GM08714 (cell line): Measurements from ENCODE around the gene RAB3C.
A peak's percentile ranks its signal among the peaks of the same experiment; 100 is the strongest.

Source experiments
- H3K4me3 ChIP-seq: fragments of 200-500 bp; sonication (Bioruptor generic); 2 replicates; pipeline ENCODE4 v1.5.1; 2014; ENCODE audit warnings: mild to moderate bottlenecking, low read length, inconsistent platforms
- ZNF274 ChIP-seq: IDR thresholded peaks from 2 replicates; pipeline ENCODE4 v1.6.1; 2012; ENCODE audit warnings: mild to moderate bottlenecking, low read depth, low read length

Gene RAB3C

DNA sequence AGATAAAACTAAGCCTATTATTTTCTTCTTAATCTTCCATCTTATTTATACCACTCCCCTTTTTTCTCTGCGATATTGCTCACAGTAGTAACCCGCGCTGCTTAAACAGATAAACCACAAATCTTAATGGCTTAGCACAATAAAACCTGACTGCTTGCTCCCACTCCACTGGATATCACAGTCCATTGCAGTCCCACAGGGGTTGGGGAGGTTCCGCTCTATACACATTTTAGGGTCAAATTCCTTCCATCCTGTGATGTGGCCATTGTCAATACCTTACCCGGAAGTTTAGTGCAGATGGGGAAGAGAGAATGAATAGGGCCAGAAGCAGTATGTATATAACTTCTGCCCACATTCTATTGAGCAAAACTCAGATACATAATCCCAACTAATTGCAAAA is 193.7 kb downstream of the RAB3C start:
- TF ChIP-seq ZNF274: no peak
- no peak overlapping the region for H3K4me3 ChIP-seq

GRCh38 chr5:58778888-58779287 is 196.0 kb downstream of the RAB3C start:
- H3K4me3 ChIP-seq: no peak overlapping the region
- no peak for TF ChIP-seq ZNF274

GRCh38 chr5:58786035-58786434 is 203.2 kb downstream of the RAB3C start:
- H3K4me3 ChIP-seq: peak overlapping the region; percentile 27; the same call in 1 of the 2 replicates
- no peak for TF ChIP-seq ZNF274

GRCh38 chr5:58786711-58787303 is 203.9 kb downstream of the RAB3C start:
- H3K4me3 ChIP-seq: peak overlapping the region; percentile 27; the same call in 1 of the 2 replicates
- TF ChIP-seq ZNF274: no peak

DNA sequence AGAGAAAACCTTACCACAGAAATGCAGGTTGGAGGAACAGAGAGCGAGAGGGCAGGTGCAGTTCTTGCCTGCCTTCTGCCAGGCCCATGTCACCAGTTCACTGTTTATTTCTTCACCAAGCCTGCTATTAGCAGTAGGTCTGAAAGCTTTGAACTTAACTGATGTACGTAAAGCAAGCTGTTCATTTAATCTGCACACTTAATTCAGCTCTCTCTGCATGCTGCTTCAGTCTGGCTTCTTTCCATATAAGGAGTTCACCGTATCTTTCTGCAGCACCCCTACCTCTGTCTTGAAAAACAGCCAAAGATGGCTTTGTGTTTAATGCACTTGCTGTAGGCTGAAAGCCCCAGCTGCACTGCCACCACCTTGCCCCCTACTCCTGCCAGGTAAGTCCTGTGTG is 205.1 kb downstream of the RAB3C start:
- no peak overlapping the region for H3K4me3 ChIP-seq
- no peak for TF ChIP-seq ZNF274

GRCh38 chr5:58793888-58794657 is 211.2 kb downstream of the RAB3C start:
- no peak overlapping the region for H3K4me3 ChIP-seq
- TF ChIP-seq ZNF274: no peak

GRCh38 chr5:58794875-58795274 is 212.0 kb downstream of the RAB3C start:
- no peak for TF ChIP-seq ZNF274
- no peak overlapping the region for H3K4me3 ChIP-seq

- H3K4me3 ChIP-seq: no peak overlapping the region
- no peak for TF ChIP-seq ZNF274
These were observed 212.5 kb downstream of the RAB3C start for GRCh38 chr5:58795327-58795726.

DNA sequence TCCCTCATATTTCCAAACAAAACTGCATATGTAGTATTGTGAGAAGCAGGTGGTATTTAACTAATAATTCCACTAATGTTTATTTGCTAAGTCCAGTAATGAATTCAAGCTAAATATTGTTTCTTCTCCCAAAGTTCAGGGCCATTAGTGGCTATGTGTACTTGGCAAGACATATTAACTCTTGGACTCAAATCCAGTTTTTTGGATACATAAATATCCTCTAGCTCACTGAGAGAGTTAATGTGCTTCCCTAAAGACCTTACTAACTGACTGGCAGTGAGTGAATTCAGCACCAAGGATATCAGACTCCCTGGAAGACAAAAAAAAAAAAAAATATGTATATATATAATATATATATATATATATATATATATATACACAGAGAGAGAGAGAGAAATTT is 214.1 kb downstream of the RAB3C start:
- no peak for TF ChIP-seq ZNF274
- H3K4me3 ChIP-seq: no peak overlapping the region

GRCh38 chr5:58800356-58800755 is 217.5 kb downstream of the RAB3C start:
- TF ChIP-seq ZNF274: no peak
- H3K4me3 ChIP-seq: no peak overlapping the region

- no peak overlapping the region for H3K4me3 ChIP-seq
These were observed 218.1 kb downstream of the RAB3C start for GRCh38 chr5:58800861-58801540.

GRCh38 chr5:58803056-58803455 is 220.2 kb downstream of the RAB3C start:
- TF ChIP-seq ZNF274: no peak
- no peak overlapping the region for H3K4me3 ChIP-seq

More at GRCh38 chr5:58800861-58801540, 218.1 kb downstream of the RAB3C start:
- no peak for TF ChIP-seq ZNF274

DNA sequence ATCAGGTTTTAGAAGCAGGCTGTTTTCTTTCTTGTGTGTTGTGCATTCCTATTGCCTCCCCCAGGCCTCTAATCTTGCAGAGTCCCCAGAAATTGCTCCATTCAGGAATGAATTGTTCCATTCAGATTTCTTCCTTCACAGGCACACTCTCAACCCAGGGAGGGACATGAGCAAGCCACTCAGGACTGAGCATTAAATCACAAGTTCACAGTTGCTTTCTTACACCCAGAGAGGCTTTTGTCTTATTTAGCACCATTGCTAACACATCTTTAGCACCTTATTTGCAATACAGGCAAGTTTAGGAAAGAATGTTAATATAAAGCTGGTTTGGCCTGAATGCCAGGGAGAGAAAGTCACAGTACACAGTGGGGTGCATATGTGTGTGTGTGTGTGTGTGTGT is 221.4 kb downstream of the RAB3C start:
- H3K4me3 ChIP-seq: no peak overlapping the region
- TF ChIP-seq ZNF274: no peak

GRCh38 chr5:58810086-58810485 is 227.2 kb downstream of the RAB3C start:
- H3K4me3 ChIP-seq: no peak overlapping the region
- no peak for TF ChIP-seq ZNF274

- H3K4me3 ChIP-seq: no peak overlapping the region
- TF ChIP-seq ZNF274: no peak
These were observed 231.0 kb downstream of the RAB3C start for GRCh38 chr5:58813855-58814254.
